Measurements from ENCODE around the gene EHF. TPM values are rescaled to one million over a fixed set of nuclear protein-coding genes. Genes with fewer than 3 reads are reported as not detected.

Gene EHF
- total RNA-seq, 1 donor from 2014 or later = 1.1 TPM

GRCh38 chr11:34583818-34584217 is 37.1 kb upstream of the EHF start:
- POLR2A ChIA-PET = no interaction called here
- ATAC-seq (ENCODE audit: low read depth) (no peak), DNase-seq (no peak)
- no peaks in the 10 kb centered on the region for H3K36me3 Mint-ChIP-seq (ENCODE audit: low read depth)
- peaks cover 10% of the 10 kb centered on the region for H3K27me3 Mint-ChIP-seq
- intact Hi-C loops (cut with micrococcal nuclease) = loop anchor here (10.0 kb wide), 1 partner anchor 581 kb away; no protein-coding TSS in a partner anchor
- no peak overlapping the region for H3K4me3 Mint-ChIP-seq
- H3K27ac Mint-ChIP-seq = no peak overlapping the region
- CTCF ChIA-PET = no interaction called here
- TF ChIP-seq CTCF (IDR thresholded peaks at IDR 0.05) = no peak
- no peaks in the 10 kb centered on the region for H3K9me3 Mint-ChIP-seq
- H3K4me1 Mint-ChIP-seq = peaks cover 25% of the 10 kb centered on the region

- ChIA-PET CTCF (interaction anchor here (0.6 to 4.3 kb wide), 28 partner anchors 9 to 898 kb away, joined by 3 to 79 read pairs (median 5); partner anchors contain the start of gene ELF5), POLR2A (interaction anchor here (0.6 to 3.1 kb wide), 10 partner anchors 11 to 728 kb away, joined by 3 to 30 read pairs (median 4); partner anchors contain the start of gene ELF5)
- no peak for ATAC-seq (ENCODE audit: low read depth)
- Mint-ChIP-seq H3K4me3 (no peak overlapping the region), H3K9me3 (no peaks in the 10 kb centered on the region), H3K36me3 (ENCODE audit: low read depth) (no peaks in the 10 kb centered on the region), H3K4me1 (peaks cover 25% of the 10 kb centered on the region), H3K27ac (peak overlapping the region; percentile 77), H3K27me3 (peaks cover 4% of the 10 kb centered on the region)
- DNase-seq = no peak
- intact Hi-C loops (cut with micrococcal nuclease) = loop anchor here (1.0 to 10.0 kb wide), 5 partner anchors 28 to 827 kb away; partner anchors contain the start of genes APIP and PDHX
- TF ChIP-seq CTCF (IDR thresholded peaks at IDR 0.05) = no peak
Observed at GRCh38 chr11:34585304-34585734, 35.6 kb upstream of the EHF start.

- Mint-ChIP-seq H3K4me1 (peaks cover 25% of the 10 kb centered on the region), H3K27ac (peak overlapping the region; percentile 77), H3K27me3 (no peaks in the 10 kb centered on the region), H3K36me3 (ENCODE audit: low read depth) (no peaks in the 10 kb centered on the region), H3K4me3 (peak overlapping the region; percentile 29), H3K9me3 (no peaks in the 10 kb centered on the region)
- intact Hi-C loops (cut with micrococcal nuclease) = loop anchor here (1.0 to 10.0 kb wide), 12 partner anchors 27 to 899 kb away; partner anchors contain the start of genes APIP, ELF5 and PDHX
- ChIA-PET POLR2A (interaction anchor here (0.6 to 3.1 kb wide), 10 partner anchors 11 to 728 kb away, joined by 3 to 30 read pairs (median 4); partner anchors contain the start of gene ELF5), CTCF (interaction anchor here (0.6 to 4.3 kb wide), 41 partner anchors 8 to 898 kb away, joined by 3 to 79 read pairs (median 4); partner anchors contain the start of genes APIP, ELF5 and PDHX)
- TF ChIP-seq CTCF (IDR thresholded peaks at IDR 0.05) = peak; percentile 18
- DNase-seq = peak; percentile 25
- ATAC-seq (ENCODE audit: low read depth) = peak; percentile 92
Observed at GRCh38 chr11:34585735-34586487, 35.0 kb upstream of the EHF start.

GRCh38 chr11:34586488-34587281 is 34.2 kb upstream of the EHF start:
- CTCF ChIA-PET = interaction anchor here (0.7 to 4.3 kb wide), 37 partner anchors 8 to 897 kb away, joined by 3 to 79 read pairs (median 4); partner anchors contain the start of genes APIP, ELF5 and PDHX
- H3K4me3 Mint-ChIP-seq = no peak overlapping the region
- POLR2A ChIA-PET = interaction anchor here (0.7 to 3.1 kb wide), 9 partner anchors 27 to 329 kb away, joined by 3 to 30 read pairs (median 3); partner anchors contain the start of gene ELF5
- H3K9me3 Mint-ChIP-seq = no peaks in the 10 kb centered on the region
- ATAC-seq (ENCODE audit: low read depth) (no peak), DNase-seq (no peak)
- H3K27me3 Mint-ChIP-seq = no peaks in the 10 kb centered on the region
- H3K4me1 Mint-ChIP-seq = peaks cover 25% of the 10 kb centered on the region
- H3K27ac Mint-ChIP-seq = peak overlapping the region; percentile 77
- no peaks in the 10 kb centered on the region for H3K36me3 Mint-ChIP-seq (ENCODE audit: low read depth)
- no peak for TF ChIP-seq CTCF (IDR thresholded peaks at IDR 0.05)
- intact Hi-C loops (cut with micrococcal nuclease) = loop anchor here (1.0 to 10.0 kb wide), 10 partner anchors 48 to 899 kb away; partner anchors contain the start of gene ELF5

Data from activated B cell treated with CpG ODN at 0.5 μM for 24 hours (primary cell).